C4-2B (cell line): ENCODE measurements around the gene PDZRN4.

Experiments
- H3K27ac ChIP-seq: fragments of 450-650 bp; 2 replicates; pipeline ENCODE4 v1.5.1; 2017
- CTCF ChIP-seq: fragments of 450-650 bp; conservative IDR thresholded peaks from 2 replicates; pipeline ENCODE4 v1.5.1; 2017; ENCODE audit warnings: mild to moderate bottlenecking
- ZFX ChIP-seq: fragments of 450-650 bp; IDR thresholded peaks from 2 replicates; pipeline ENCODE4 v1.6.1; 2017

PDZRN4 gene

DNA sequence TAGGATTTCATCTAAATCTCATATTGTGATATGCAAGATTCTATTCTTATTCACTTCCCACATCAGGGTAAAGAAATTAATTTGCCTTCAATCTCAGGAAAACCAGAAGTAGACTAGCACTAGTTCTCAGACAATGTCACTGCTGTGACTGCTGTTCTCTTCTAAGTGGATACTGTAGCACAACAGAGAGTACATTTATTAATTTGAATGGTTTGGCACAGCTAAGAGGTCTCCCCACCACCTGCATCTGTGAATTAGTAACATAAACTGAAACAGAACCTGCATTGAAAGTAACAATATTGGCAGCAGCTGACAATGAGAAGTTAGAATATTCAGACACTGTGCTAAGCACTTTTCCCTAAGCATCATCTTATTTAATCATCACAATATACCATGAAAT, 253.1 kb downstream of the PDZRN4 start:
- TF ChIP-seq ZFX (no peak), CTCF (no peak)
- no peak overlapping the region for H3K27ac ChIP-seq

GRCh38 chr12:41442896-41443295, 254.8 kb downstream of the PDZRN4 start:
- no peak for TF ChIP-seq ZFX
- no peak for TF ChIP-seq CTCF
- H3K27ac ChIP-seq = no peak overlapping the region

- TF ChIP-seq ZFX = no peak
- TF ChIP-seq CTCF = no peak
- no peak overlapping the region for H3K27ac ChIP-seq
Measured at GRCh38 chr12:41443690-41444089, 255.6 kb downstream of the PDZRN4 start.

- no peak overlapping the region for H3K27ac ChIP-seq
- TF ChIP-seq ZFX = no peak
Measured at GRCh38 chr12:41452838-41453407, 264.8 kb downstream of the PDZRN4 start.

- TF ChIP-seq ZFX (no peak), CTCF (no peak)
Measured at GRCh38 chr12:41453409-41453808, 265.3 kb downstream of the PDZRN4 start.

GRCh38 chr12:41459111-41459905, 271.2 kb downstream of the PDZRN4 start:
- no peak for TF ChIP-seq CTCF
- H3K27ac ChIP-seq = no peak overlapping the region

More at GRCh38 chr12:41453409-41453808, 265.3 kb downstream of the PDZRN4 start:
- H3K27ac ChIP-seq = no peak overlapping the region

- no peak for TF ChIP-seq ZFX
- TF ChIP-seq CTCF = no peak
Measured at GRCh38 chr12:41459906-41460214, 271.7 kb downstream of the PDZRN4 start.

GRCh38 chr12:41460906-41461305, 272.8 kb downstream of the PDZRN4 start:
- no peak overlapping the region for H3K27ac ChIP-seq
- TF ChIP-seq CTCF (no peak), ZFX (no peak)

More at GRCh38 chr12:41459906-41460214, 271.7 kb downstream of the PDZRN4 start:
- no peak overlapping the region for H3K27ac ChIP-seq
